ENCODE measurements around the gene NDC1.
"Not testable (repeated sequence)": the region's sequence is repeated elsewhere in the genome, so short reads cannot be mapped to it uniquely, and the experiment has no call there.

The NDC1 gene

GRCh38 chr1:53837924-53838653 is at the start of gene NDC1:
Gene NDC1 (minus strand): TSS chr1:53838296. CDS start chr1:53838261, 35 bp downstream.
- peak within 1 kb of the TSS; percentile 89 to 93 for H3K4me3 ChIP-seq (ENCODE audit: low read length in 2 of 2)
- no peaks in the 10 kb centered on the region for H3K27me3 ChIP-seq (ENCODE audit: control insufficient read depth in 1 of 2, insufficient read depth in 2 of 2, low read length in 2 of 2)
- H3K9ac ChIP-seq (ENCODE audit: low read length in 2 of 2): peak within 1 kb of the TSS; percentile 80 to 97
- peak within 1 kb of the TSS; percentile 97 for H3K27ac ChIP-seq (ENCODE audit: low read length)
- H3K36me3 ChIP-seq (ENCODE audit: control insufficient read depth in 2 of 2, insufficient read depth in 2 of 2, low read length in 2 of 2): no peaks in the 10 kb centered on the region
- H3K4me1 ChIP-seq (ENCODE audit: control insufficient read depth, insufficient read depth, low read length): peaks cover 3% of the 10 kb centered on the region
- H3K9me3 ChIP-seq (ENCODE audit: control insufficient read depth in 2 of 2, low read length in 2 of 2): no peaks in the 10 kb centered on the region

- not testable (repeated sequence) for H3K9ac ChIP-seq (ENCODE audit: low read length in 2 of 2); H3K27ac ChIP-seq (ENCODE audit: low read length); H3K4me1 ChIP-seq (ENCODE audit: control insufficient read depth, insufficient read depth, low read length); H3K27me3 ChIP-seq (ENCODE audit: control insufficient read depth in 1 of 2, insufficient read depth in 2 of 2, low read length in 2 of 2); H3K4me3 ChIP-seq (ENCODE audit: low read length in 2 of 2); H3K9me3 ChIP-seq (ENCODE audit: control insufficient read depth in 2 of 2, low read length in 2 of 2)
- peaks cover 14 to 19% of the 10 kb centered on the region in 2 donors for H3K36me3 ChIP-seq (ENCODE audit: control insufficient read depth in 2 of 2, insufficient read depth in 2 of 2, low read length in 2 of 2)
Measured at GRCh38 chr1:53883600-53883999, 45.5 kb upstream of the NDC1 start.

GRCh38 chr1:53881853-53882252 is 43.8 kb upstream of the NDC1 start:
- H3K4me1 ChIP-seq (ENCODE audit: control insufficient read depth, insufficient read depth, low read length); H3K27ac ChIP-seq (ENCODE audit: low read length); H3K4me3 ChIP-seq (ENCODE audit: low read length in 2 of 2); H3K27me3 ChIP-seq (ENCODE audit: control insufficient read depth in 1 of 2, insufficient read depth in 2 of 2, low read length in 2 of 2); H3K9ac ChIP-seq (ENCODE audit: low read length in 2 of 2); H3K9me3 ChIP-seq (ENCODE audit: control insufficient read depth in 2 of 2, low read length in 2 of 2): not testable (repeated sequence)
- H3K36me3 ChIP-seq (ENCODE audit: control insufficient read depth in 2 of 2, insufficient read depth in 2 of 2, low read length in 2 of 2): peaks cover 20 to 26% of the 10 kb centered on the region in 2 donors

GRCh38 chr1:53878492-53879105 is 40.5 kb upstream of the NDC1 start:
- Histone ChIP-seq H3K9ac (ENCODE audit: low read length in 2 of 2) (no peak overlapping the region), H3K4me3 (ENCODE audit: low read length in 2 of 2) (no peak overlapping the region), H3K36me3 (ENCODE audit: control insufficient read depth in 2 of 2, insufficient read depth in 2 of 2, low read length in 2 of 2) (peaks cover 27 to 31% of the 10 kb centered on the region in 2 donors), H3K27me3 (ENCODE audit: control insufficient read depth in 1 of 2, insufficient read depth in 2 of 2, low read length in 2 of 2) (no peaks in the 10 kb centered on the region), H3K4me1 (ENCODE audit: control insufficient read depth, insufficient read depth, low read length) (no peaks in the 10 kb centered on the region), H3K9me3 (ENCODE audit: control insufficient read depth in 2 of 2, low read length in 2 of 2) (no peaks in the 10 kb centered on the region), H3K27ac (ENCODE audit: low read length) (no peak overlapping the region)

GRCh38 chr1:53875150-53875549 is 37.1 kb upstream of the NDC1 start:
- H3K27me3 ChIP-seq (ENCODE audit: control insufficient read depth in 1 of 2, insufficient read depth in 2 of 2, low read length in 2 of 2); H3K9me3 ChIP-seq (ENCODE audit: control insufficient read depth in 2 of 2, low read length in 2 of 2); H3K4me1 ChIP-seq (ENCODE audit: control insufficient read depth, insufficient read depth, low read length); H3K9ac ChIP-seq (ENCODE audit: low read length in 2 of 2); H3K27ac ChIP-seq (ENCODE audit: low read length); H3K4me3 ChIP-seq (ENCODE audit: low read length in 2 of 2): not testable (repeated sequence)
- peaks cover 31 to 43% of the 10 kb centered on the region in 2 donors for H3K36me3 ChIP-seq (ENCODE audit: control insufficient read depth in 2 of 2, insufficient read depth in 2 of 2, low read length in 2 of 2)

- Histone ChIP-seq H3K4me1 (ENCODE audit: control insufficient read depth, insufficient read depth, low read length) (no peaks in the 10 kb centered on the region), H3K9ac (ENCODE audit: low read length in 2 of 2) (no peak overlapping the region), H3K9me3 (ENCODE audit: control insufficient read depth in 2 of 2, low read length in 2 of 2) (no peaks in the 10 kb centered on the region), H3K36me3 (ENCODE audit: control insufficient read depth in 2 of 2, insufficient read depth in 2 of 2, low read length in 2 of 2) (peaks cover 26 to 42% of the 10 kb centered on the region in 2 donors), H3K27me3 (ENCODE audit: control insufficient read depth in 1 of 2, insufficient read depth in 2 of 2, low read length in 2 of 2) (no peaks in the 10 kb centered on the region), H3K4me3 (ENCODE audit: low read length in 2 of 2) (no peak overlapping the region), H3K27ac (ENCODE audit: low read length) (no peak overlapping the region)
Measured at GRCh38 chr1:53871773-53872484, 33.8 kb upstream of the NDC1 start.

GRCh38 chr1:53871221-53871620 is 33.1 kb upstream of the NDC1 start:
- H3K27ac ChIP-seq (ENCODE audit: low read length): no peak overlapping the region
- H3K9me3 ChIP-seq (ENCODE audit: control insufficient read depth in 2 of 2, low read length in 2 of 2): no peaks in the 10 kb centered on the region
- no peak overlapping the region for H3K9ac ChIP-seq (ENCODE audit: low read length in 2 of 2)
- H3K4me3 ChIP-seq (ENCODE audit: low read length in 2 of 2): no peak overlapping the region
- H3K36me3 ChIP-seq (ENCODE audit: control insufficient read depth in 2 of 2, insufficient read depth in 2 of 2, low read length in 2 of 2): peaks cover 27 to 40% of the 10 kb centered on the region in 2 donors
- H3K4me1 ChIP-seq (ENCODE audit: control insufficient read depth, insufficient read depth, low read length): no peaks in the 10 kb centered on the region
- H3K27me3 ChIP-seq (ENCODE audit: control insufficient read depth in 1 of 2, insufficient read depth in 2 of 2, low read length in 2 of 2): no peaks in the 10 kb centered on the region

GRCh38 chr1:53869454-53870117 is 31.5 kb upstream of the NDC1 start:
- Histone ChIP-seq H3K36me3 (ENCODE audit: control insufficient read depth in 2 of 2, insufficient read depth in 2 of 2, low read length in 2 of 2) (peaks cover 23 to 35% of the 10 kb centered on the region in 2 donors), H3K4me1 (ENCODE audit: control insufficient read depth, insufficient read depth, low read length) (no peaks in the 10 kb centered on the region), H3K9me3 (ENCODE audit: control insufficient read depth in 2 of 2, low read length in 2 of 2) (no peaks in the 10 kb centered on the region), H3K9ac (ENCODE audit: low read length in 2 of 2) (no peak overlapping the region), H3K27me3 (ENCODE audit: control insufficient read depth in 1 of 2, insufficient read depth in 2 of 2, low read length in 2 of 2) (no peaks in the 10 kb centered on the region), H3K4me3 (ENCODE audit: low read length in 2 of 2) (no peak overlapping the region), H3K27ac (ENCODE audit: low read length) (no peak overlapping the region)

GRCh38 chr1:53868565-53868964 is 30.5 kb upstream of the NDC1 start:
- H3K27me3 ChIP-seq (ENCODE audit: control insufficient read depth in 1 of 2, insufficient read depth in 2 of 2, low read length in 2 of 2): no peaks in the 10 kb centered on the region
- H3K27ac ChIP-seq (ENCODE audit: low read length): no peak overlapping the region
- H3K9me3 ChIP-seq (ENCODE audit: control insufficient read depth in 2 of 2, low read length in 2 of 2): no peaks in the 10 kb centered on the region
- no peak overlapping the region for H3K4me3 ChIP-seq (ENCODE audit: low read length in 2 of 2)
- H3K9ac ChIP-seq (ENCODE audit: low read length in 2 of 2): no peak overlapping the region
- H3K4me1 ChIP-seq (ENCODE audit: control insufficient read depth, insufficient read depth, low read length): no peaks in the 10 kb centered on the region
- peaks cover 23 to 35% of the 10 kb centered on the region in 2 donors for H3K36me3 ChIP-seq (ENCODE audit: control insufficient read depth in 2 of 2, insufficient read depth in 2 of 2, low read length in 2 of 2)

- Histone ChIP-seq H3K4me1 (ENCODE audit: control insufficient read depth, insufficient read depth, low read length) (no peaks in the 10 kb centered on the region), H3K9me3 (ENCODE audit: control insufficient read depth in 2 of 2, low read length in 2 of 2) (no peaks in the 10 kb centered on the region), H3K27ac (ENCODE audit: low read length) (no peak overlapping the region), H3K36me3 (ENCODE audit: control insufficient read depth in 2 of 2, insufficient read depth in 2 of 2, low read length in 2 of 2) (peaks cover 18 to 29% of the 10 kb centered on the region in 2 donors), H3K9ac (ENCODE audit: low read length in 2 of 2) (no peak overlapping the region), H3K4me3 (ENCODE audit: low read length in 2 of 2) (no peak overlapping the region), H3K27me3 (ENCODE audit: control insufficient read depth in 1 of 2, insufficient read depth in 2 of 2, low read length in 2 of 2) (no peaks in the 10 kb centered on the region)
Measured at GRCh38 chr1:53862507-53862906, 24.4 kb upstream of the NDC1 start.
